ENCODE data around the gene PON3.

The PON3 gene

DNA sequence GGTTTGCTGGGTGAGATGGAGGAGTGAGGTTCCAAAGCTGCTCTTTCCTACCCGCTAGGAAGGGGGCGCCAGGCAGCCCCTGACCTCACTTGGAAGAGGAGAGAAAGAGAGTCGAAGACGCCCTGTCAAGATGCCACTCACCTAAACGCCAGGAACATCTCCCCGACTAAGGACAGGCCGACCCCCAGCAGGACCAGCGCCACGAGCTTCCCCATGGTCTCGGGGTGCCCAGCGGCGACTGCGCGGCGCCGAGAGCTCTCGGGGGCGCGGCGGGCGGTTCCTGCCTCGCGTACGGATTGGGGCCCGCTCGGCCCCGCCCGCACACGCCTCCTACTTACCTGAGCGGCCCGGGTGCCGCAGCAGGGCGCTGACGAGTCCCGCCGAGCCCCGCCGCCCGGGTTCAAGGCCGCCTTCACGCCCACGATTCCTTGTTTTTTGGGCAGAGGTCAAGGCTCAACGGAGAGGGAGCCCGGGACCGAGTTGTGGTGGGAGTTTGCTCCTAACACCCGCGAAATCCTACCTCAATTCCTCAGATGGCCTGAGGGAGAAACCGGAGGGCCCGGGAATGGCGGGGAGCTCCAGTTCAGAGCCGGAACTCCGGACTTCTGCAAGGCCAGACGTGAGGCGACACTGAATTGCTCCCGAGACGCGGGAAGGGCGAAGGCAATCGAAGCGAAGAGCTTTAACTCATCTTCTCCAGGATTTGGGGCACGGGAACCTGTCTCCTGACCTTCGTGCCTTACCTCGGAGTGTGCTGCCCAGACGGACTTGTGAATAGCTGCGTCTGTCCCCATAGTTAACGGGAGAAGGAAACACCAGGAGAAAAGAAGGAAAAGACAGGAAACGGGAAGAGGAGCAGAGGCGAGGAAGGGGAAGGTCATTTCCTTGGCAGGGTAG is at the start of gene PON3:
Gene PON3 (minus strand): TSS at position 240 of the 897 bp plus-strand sequence. CDS start 25 bp downstream, at position 215.
- CTCF ChIA-PET, result interaction anchor here (1.0 to 3.5 kb wide), 5 partner anchors 10 to 80 kb away, joined by 3 to 12 read pairs (median 3); no protein-coding TSS in a partner anchor
- POLR2A ChIA-PET, result no interaction called here
- DNase-seq (ENCODE audit: extremely low spot score), result peak; percentile 15
- TF ChIP-seq, protein P1, sequence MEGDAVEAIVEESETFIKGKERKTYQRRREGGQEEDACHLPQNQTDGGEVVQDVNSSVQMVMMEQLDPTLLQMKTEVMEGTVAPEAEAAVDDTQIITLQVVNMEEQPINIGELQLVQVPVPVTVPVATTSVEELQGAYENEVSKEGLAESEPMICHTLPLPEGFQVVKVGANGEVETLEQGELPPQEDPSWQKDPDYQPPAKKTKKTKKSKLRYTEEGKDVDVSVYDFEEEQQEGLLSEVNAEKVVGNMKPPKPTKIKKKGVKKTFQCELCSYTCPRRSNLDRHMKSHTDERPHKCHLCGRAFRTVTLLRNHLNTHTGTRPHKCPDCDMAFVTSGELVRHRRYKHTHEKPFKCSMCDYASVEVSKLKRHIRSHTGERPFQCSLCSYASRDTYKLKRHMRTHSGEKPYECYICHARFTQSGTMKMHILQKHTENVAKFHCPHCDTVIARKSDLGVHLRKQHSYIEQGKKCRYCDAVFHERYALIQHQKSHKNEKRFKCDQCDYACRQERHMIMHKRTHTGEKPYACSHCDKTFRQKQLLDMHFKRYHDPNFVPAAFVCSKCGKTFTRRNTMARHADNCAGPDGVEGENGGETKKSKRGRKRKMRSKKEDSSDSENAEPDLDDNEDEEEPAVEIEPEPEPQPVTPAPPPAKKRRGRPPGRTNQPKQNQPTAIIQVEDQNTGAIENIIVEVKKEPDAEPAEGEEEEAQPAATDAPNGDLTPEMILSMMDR (IDR thresholded peaks at IDR 0.05; ENCODE audit: control extremely low read depth, extremely low read depth, low read depth, missing control alignments), result peak; percentile 16

GRCh38 chr7:95444796-95445195 is 48.6 kb upstream of the PON3 start:
- CTCF ChIA-PET, result interaction anchor here (1.0 to 2.9 kb wide), 4 partner anchors 9 to 67 kb away, joined by 3 to 13 read pairs (median 7); partner anchors contain the start of gene PON2
- DNase-seq (ENCODE audit: extremely low spot score), result no peak
- TF ChIP-seq, protein P1 (IDR thresholded peaks at IDR 0.05; ENCODE audit: control extremely low read depth, extremely low read depth, low read depth, missing control alignments), result no peak
- POLR2A ChIA-PET, result no interaction called here

- ChIA-PET CTCF (interaction anchor here (1.1 kb wide), 1 partner anchor 36 kb away, joined by 3 read pairs; no protein-coding TSS in a partner anchor), POLR2A (no interaction called here)
- no peak for DNase-seq (ENCODE audit: extremely low spot score)
- TF ChIP-seq, protein P1 (IDR thresholded peaks at IDR 0.05; ENCODE audit: control extremely low read depth, extremely low read depth, low read depth, missing control alignments), result no peak
Observed at GRCh38 chr7:95441042-95441823, 45.1 kb upstream of the PON3 start.

DNA sequence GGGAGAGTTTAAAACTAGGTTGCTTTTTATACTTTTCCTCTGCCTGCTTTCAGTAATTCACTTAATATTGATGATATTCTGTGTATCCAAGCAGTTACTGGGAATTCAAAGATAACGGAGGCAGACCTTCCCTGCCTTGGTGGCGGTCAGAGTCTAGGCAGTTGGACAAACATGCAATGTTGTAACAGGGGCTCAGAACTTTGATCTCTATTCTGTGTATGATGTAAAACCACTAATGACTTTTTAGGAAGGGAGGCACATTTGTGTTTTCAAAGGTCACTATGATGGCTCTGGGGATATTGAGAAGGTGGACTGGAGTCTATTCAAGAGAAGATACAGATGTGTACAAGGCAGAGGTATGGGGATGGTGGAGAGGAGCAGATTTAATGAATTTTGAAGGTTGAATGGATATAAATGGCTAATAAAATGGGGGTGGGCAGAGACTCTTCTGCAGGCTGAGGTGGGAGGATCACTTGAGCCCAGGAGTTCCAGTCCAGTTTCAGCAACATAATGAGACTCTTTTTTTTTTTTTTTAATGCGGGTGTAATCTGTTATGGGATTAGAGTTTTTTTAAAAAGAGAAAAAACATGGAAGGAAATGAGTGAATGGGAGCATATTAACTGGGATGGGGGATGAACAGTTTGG is 44.3 kb upstream of the PON3 start:
- TF ChIP-seq, protein P1 (IDR thresholded peaks at IDR 0.05; ENCODE audit: control extremely low read depth, extremely low read depth, low read depth, missing control alignments), result no peak
- ChIA-PET POLR2A (no interaction called here), CTCF (no interaction called here)
- no peak for DNase-seq (ENCODE audit: extremely low spot score)

DNA sequence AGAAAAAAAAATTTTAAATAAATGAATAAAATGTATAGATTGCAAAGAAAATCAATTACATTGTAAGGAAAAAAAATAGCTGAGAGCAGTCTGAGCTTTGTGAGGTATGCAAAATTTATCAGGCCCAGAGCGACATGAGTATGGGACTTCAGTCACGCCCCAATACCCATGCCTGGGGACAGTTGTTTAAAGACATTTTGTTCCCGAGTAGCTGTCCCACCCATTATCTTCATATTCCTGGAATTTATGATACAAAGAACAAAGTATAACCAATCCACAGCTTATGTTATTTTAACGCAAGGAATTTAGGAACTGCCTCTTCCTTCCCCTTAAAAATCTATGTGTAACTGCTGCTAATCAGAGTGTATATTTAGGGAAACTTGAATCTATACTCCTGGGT is 40.2 kb upstream of the PON3 start:
- TF ChIP-seq, protein P1 (IDR thresholded peaks at IDR 0.05; ENCODE audit: control extremely low read depth, extremely low read depth, low read depth, missing control alignments), result no peak
- ChIA-PET CTCF (interaction anchor here (0.7 to 2.5 kb wide), 5 partner anchors 9 to 75 kb away, joined by 3 to 13 read pairs (median 3); no protein-coding TSS in a partner anchor), POLR2A (no interaction called here)
- DNase-seq (ENCODE audit: extremely low spot score), result no peak

DNA sequence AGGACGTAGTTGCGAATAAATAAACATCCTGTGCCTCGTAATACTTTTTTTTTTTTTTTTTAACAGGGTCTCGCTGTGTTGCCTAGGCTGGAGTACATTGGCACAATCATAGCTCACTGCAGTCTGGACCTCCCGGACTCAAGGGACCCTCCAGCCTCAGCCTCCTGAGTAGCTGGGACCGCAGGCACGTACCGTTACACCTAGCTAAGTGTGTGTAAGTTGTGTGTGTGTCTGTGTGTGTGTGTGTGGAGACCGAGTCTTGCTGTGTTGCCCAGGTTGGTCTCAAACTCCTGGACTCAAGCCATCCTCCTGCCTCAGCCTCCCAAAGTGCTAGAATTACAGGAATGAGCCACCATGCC is 39.2 kb upstream of the PON3 start:
- TF ChIP-seq, protein P1 (IDR thresholded peaks at IDR 0.05; ENCODE audit: control extremely low read depth, extremely low read depth, low read depth, missing control alignments), result no peak
- ChIA-PET POLR2A (interaction anchor here (0.7 kb wide), 1 partner anchor 14 kb away, joined by 3 read pairs; no protein-coding TSS in a partner anchor), CTCF (interaction anchor here (1.1 to 2.5 kb wide), 5 partner anchors 10 to 43 kb away, joined by 3 to 13 read pairs (median 5); no protein-coding TSS in a partner anchor)
- DNase-seq (ENCODE audit: extremely low spot score), result no peak
